Activated T-helper 1 cell treated with anti-CD3 and anti-CD28 coated beads, Interleukin-2, amount 50 U/mL, for 16 hours (primary cell): ENCODE results near the gene SH3BGR.
"Not testable (repeated sequence)": the region's sequence is repeated elsewhere in the genome, so short reads cannot be mapped to it uniquely, and the experiment has no call there.

Experiments
- DNase-seq, 2 donors: peaks; one replicate each; pipeline ENCODE4 v3.0.0-alpha.2; 2020; ENCODE audit warnings: low read depth in 1 of 2, low spot score in 1 of 2

The SH3BGR gene

GRCh38 chr21:39540367-39540766, 88.6 kb downstream of the SH3BGR start:
- DNase-seq = not testable (repeated sequence)

GRCh38 chr21:39542736-39543135, 91.0 kb downstream of the SH3BGR start:
- DNase-seq = no peak

GRCh38 chr21:39546522-39546921, 94.8 kb downstream of the SH3BGR start:
- DNase-seq = no peak

GRCh38 chr21:39552856-39553255, 101.1 kb downstream of the SH3BGR start:
- DNase-seq = no peak

- no peak for DNase-seq
Measured at GRCh38 chr21:39553331-39553730, 101.6 kb downstream of the SH3BGR start.

GRCh38 chr21:39555911-39556590, 104.3 kb downstream of the SH3BGR start:
- no peak for DNase-seq

- DNase-seq = no peak
Measured at GRCh38 chr21:39559511-39559910, 107.7 kb downstream of the SH3BGR start.

GRCh38 chr21:39561140-39561539, 109.4 kb downstream of the SH3BGR start:
- DNase-seq = no peak

- no peak for DNase-seq
Measured at GRCh38 chr21:39562791-39563770, 111.3 kb downstream of the SH3BGR start.

GRCh38 chr21:39564200-39564599, 112.4 kb downstream of the SH3BGR start:
- DNase-seq = no peak
